Fibroblast of villous mesenchyme (primary cell): ENCODE results near the gene KCNMA1. TPM values are rescaled to one million over a fixed set of nuclear protein-coding genes. Genes with fewer than 3 reads are reported as not detected.

ENCODE experiments used
- DNase-seq: peaks from one replicate; pipeline ENCODE4 v3.0.0-alpha.2; 2010; ENCODE audit warnings: low read depth
- H3K4me3 ChIP-seq: 2 replicates; pipeline ENCODE4 v1.5.1; 2011; ENCODE audit warnings: low read depth, mild to moderate bottlenecking, low read length
- CTCF ChIP-seq: IDR thresholded peaks from 2 replicates; pipeline ENCODE4 v1.5.1; 2012; ENCODE audit warnings: low read depth, mild to moderate bottlenecking, low read length; ENCODE audit not compliant: insufficient read depth
- total RNA-seq: library from RNA; depleted of rRNA; stranded (reverse); fragments of >200 nt; gene quantifications from 2 replicates; pipeline ENCODE4 v1.2.3, GENCODE V29; 2012

Gene KCNMA1
- total RNA-seq, 1 donor, result 36.7 TPM

DNA sequence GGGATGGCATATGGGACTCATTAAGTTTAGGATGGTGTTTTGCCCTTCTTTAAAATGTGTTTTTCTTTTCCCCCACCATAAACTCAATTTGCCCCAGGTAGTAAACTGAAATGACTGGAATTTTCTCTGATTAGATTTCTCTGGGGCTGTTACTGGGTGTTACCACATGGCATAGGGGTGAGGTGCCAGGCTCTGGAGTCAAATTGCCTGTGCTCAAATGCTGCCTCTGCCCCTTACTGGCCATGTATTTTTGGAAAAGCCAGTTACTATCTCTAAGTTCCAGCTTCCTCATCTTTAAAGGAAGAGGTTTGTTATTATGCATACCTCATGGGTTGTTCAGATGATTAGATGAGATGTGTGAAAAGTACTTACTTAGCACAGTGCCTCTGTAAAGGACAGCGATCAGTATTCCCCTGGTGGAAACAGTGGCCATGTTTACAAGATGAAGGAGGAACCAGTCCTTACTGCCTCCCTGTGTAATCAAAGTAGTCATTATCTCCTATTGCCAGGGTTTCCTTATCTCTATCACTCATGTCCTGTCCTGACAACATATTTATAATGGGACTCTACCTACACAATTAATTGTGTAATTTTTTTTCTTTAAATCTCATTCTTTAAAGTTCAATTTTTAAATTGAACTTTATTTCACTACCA lies 352.0 kb downstream of the KCNMA1 start:
- DNase-seq, result no peak
- no peak overlapping the region for H3K4me3 ChIP-seq
- TF ChIP-seq CTCF, result no peak

DNA sequence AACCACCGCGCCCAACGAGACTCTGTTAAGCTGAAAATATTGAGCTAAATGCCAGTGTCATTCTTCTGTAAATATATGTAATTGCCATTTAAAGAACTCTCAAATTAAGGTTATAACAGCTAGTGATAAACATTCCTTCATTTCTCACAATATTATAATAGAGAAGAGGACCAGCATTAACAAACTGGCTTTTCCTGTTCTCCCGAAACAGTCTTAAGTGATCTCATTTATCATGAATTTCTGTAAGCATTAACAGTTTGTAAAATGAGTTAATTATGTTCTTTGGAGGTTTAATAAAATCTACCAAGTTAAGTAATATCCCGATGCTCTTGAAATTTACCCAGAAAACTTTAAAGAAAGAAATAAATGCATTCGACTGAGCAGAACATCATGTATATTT lies 352.8 kb downstream of the KCNMA1 start:
- H3K4me3 ChIP-seq, result no peak overlapping the region
- no peak for DNase-seq
- TF ChIP-seq CTCF, result no peak

- H3K4me3 ChIP-seq, result no peak overlapping the region
- TF ChIP-seq CTCF, result no peak
- no peak for DNase-seq
Observed at GRCh38 chr10:77283326-77283725, 354.3 kb downstream of the KCNMA1 start.

DNA sequence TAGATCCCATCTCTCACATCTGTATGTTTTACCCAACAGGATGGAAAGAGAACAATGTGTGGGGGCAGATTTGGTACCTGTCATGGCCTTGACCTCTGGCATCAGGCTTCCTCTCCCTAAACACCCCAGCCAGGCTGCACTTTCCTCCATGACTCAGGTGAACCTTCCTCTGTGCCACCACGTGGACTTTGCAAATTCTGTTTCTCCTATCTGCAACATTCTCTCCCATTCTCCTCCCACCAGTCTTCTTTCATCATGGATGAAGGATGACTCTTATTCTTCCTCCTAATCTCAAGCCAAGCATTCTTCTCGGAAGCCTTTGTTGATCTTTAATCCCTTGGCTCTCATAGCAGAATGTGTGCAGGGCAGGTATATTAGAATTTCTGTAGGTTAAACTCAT lies 355.4 kb downstream of the KCNMA1 start:
- no peak for TF ChIP-seq CTCF
- no peak overlapping the region for H3K4me3 ChIP-seq
- no peak for DNase-seq

DNA sequence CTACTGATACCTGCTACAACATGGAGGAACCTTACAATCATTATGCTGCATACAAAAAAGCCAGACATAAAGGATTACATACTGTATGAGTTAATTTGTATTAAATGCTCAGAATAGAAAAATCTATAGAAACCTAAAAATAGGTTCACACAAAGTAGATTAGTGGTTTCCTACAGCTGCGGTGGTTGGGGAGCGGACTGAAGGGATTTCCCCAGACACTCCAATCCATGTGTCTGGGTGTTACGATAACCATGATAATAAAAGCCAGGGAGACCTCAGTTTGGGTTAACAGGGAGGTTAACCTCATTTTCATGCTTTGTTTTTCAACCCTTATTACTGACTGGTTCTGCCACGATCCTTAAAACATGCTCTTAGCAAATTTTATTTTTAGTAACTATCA lies 355.9 kb downstream of the KCNMA1 start:
- DNase-seq, result no peak

DNA sequence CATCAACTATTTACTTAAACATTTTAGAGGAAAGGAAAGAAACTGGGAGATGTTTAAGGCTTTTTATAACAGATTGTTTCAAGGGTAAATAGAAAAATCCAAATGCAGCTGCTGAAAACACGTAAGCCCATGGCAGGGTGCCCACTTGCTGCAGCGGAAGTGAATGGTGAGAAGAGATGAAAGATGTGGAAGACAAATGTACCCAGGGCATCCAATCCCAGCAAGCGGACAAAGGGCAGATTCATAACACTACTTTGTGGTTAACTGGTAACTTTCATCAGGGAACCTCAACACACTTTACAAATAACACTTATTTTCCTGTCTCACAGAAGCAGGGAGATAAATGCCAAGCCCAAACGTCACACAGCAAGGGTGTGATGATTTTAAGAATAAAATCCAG lies 358.4 kb downstream of the KCNMA1 start:
- TF ChIP-seq CTCF, result no peak
- no peak overlapping the region for H3K4me3 ChIP-seq
- DNase-seq, result no peak

More for the DNA sequence above, 355.9 kb downstream of the KCNMA1 start:
- H3K4me3 ChIP-seq, result no peak overlapping the region
- no peak for TF ChIP-seq CTCF
